Measurements from ENCODE around the gene ARL8A. TPM values are rescaled to one million over a fixed set of nuclear protein-coding genes. Genes with fewer than 3 reads are reported as not detected.
A peak's percentile ranks its signal among the peaks of the same experiment; 100 is the strongest.
"Not testable (repeated sequence)": the region's sequence is repeated elsewhere in the genome, so short reads cannot be mapped to it uniquely, and the experiment has no call there.

ARL8A gene
- total RNA-seq, 2 experiments from 2014 or later = 25.8 to 33.7 TPM

DNA sequence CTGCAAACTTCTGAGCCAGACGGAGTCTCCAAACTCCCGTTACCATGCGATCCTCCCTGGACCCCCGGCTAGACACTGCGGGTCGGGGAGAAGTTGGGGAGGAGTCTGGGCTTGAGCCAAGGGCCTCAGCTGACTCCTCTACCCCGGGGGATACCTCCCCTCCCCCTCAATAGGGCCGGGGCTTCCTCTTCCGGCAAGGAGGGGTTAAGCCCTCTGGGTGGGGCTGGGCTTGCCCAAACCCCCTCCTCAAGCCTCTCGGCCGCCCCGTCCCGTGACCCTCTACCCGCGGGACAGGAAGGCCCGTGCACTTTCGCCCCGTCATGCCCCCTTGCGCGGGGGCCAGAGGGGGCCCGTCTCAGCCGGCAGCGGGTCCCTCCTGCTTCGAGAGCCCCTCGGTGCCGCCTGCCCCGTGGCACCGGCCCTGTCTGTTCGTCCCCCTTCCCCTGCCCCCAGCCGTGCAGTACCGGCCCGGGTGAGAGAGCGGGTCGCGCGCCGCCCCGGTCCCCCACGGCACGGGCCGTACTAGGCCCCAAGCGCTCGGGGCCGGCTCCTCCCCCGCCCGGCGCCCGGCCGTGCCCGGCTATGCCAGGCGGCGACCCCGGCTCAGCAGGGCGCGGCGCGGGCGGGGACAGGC, 652 bp downstream of the ARL8A start:
- peak; percentile 45 for DNase-seq
- TF ChIP-seq, protein P1, sequence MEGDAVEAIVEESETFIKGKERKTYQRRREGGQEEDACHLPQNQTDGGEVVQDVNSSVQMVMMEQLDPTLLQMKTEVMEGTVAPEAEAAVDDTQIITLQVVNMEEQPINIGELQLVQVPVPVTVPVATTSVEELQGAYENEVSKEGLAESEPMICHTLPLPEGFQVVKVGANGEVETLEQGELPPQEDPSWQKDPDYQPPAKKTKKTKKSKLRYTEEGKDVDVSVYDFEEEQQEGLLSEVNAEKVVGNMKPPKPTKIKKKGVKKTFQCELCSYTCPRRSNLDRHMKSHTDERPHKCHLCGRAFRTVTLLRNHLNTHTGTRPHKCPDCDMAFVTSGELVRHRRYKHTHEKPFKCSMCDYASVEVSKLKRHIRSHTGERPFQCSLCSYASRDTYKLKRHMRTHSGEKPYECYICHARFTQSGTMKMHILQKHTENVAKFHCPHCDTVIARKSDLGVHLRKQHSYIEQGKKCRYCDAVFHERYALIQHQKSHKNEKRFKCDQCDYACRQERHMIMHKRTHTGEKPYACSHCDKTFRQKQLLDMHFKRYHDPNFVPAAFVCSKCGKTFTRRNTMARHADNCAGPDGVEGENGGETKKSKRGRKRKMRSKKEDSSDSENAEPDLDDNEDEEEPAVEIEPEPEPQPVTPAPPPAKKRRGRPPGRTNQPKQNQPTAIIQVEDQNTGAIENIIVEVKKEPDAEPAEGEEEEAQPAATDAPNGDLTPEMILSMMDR (IDR thresholded peaks at IDR 0.05) = no peak
- H3K4me3 Mint-ChIP-seq = peak overlapping the region; percentile 95
- H3K27ac Mint-ChIP-seq = peak overlapping the region; percentile 94
- no peaks in the 10 kb centered on the region for H3K9me3 Mint-ChIP-seq
- ATAC-seq = peak; percentile 43
- intact Hi-C loops (cut with micrococcal nuclease) = no loop called here
- peaks cover 34% of the 10 kb centered on the region for H3K4me1 Mint-ChIP-seq (ENCODE audit: low read depth)
- POLR2A ChIA-PET = interaction anchor here (0.6 to 7.7 kb wide), 4 partner anchors 16 to 675 kb away, joined by 3 to 124 read pairs (median 4); partner anchors contain the start of gene PTPN7
- peaks cover 19% of the 10 kb centered on the region for H3K36me3 Mint-ChIP-seq (ENCODE audit: low read depth)
- H3K27me3 Mint-ChIP-seq = no peaks in the 10 kb centered on the region
- CTCF ChIA-PET = interaction anchor here (1.7 to 5.4 kb wide), 5 partner anchors 9 to 144 kb away, joined by 4 to 38 read pairs (median 17); partner anchors contain the start of gene PTPN7

DNA sequence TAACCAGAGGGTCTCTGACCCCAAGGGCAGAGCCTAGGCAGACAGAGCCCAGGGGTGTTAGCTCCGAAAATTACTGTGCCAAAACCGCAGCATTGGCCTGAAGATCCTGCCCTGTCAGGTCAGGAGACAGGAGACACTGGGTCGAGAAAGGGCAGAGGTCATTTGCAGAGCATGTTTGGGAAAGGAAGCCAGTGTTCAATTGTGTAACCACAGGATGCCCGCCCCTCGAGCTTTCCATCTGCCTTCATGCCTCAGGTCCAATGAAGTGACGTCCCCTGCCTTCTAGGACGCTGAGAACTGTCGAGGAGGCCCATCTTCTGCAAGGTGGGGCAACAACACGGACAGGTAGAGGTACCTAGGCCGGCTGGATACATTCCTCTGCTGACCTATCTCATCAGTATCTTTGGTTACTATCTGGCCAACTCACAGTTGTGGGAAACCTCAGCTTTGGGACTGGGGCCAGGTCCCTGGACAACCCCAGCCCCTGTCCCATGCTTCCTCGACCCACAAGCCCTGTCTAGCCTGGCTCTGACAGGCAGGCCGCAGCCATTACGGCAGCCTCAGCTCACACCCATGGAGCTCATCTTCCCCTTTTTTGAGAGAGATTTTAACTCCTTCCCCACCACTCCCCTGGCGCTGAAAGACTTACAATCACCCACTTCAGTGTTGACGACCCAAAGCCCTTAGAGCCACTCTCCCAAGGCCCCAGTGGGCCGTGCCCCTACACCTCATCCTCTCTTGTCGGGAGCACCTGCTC, 1.3 kb downstream of the ARL8A start:
- ChIA-PET POLR2A (interaction anchor here (0.6 to 7.7 kb wide), 4 partner anchors 8 to 675 kb away, joined by 3 to 124 read pairs (median 4); partner anchors contain the start of gene PTPN7), CTCF (interaction anchor here (1.7 to 5.4 kb wide), 5 partner anchors 8 to 143 kb away, joined by 4 to 38 read pairs (median 17); partner anchors contain the start of gene PTPN7)
- intact Hi-C loops (cut with micrococcal nuclease) = no loop called here
- no peaks in the 10 kb centered on the region for H3K27me3 Mint-ChIP-seq
- peak overlapping the region; percentile 94 for H3K27ac Mint-ChIP-seq
- DNase-seq (peak; percentile 41), ATAC-seq (peak; percentile 31)
- H3K9me3 Mint-ChIP-seq = no peaks in the 10 kb centered on the region
- peaks cover 34% of the 10 kb centered on the region for H3K4me1 Mint-ChIP-seq (ENCODE audit: low read depth)
- peaks cover 17% of the 10 kb centered on the region for H3K36me3 Mint-ChIP-seq (ENCODE audit: low read depth)
- TF ChIP-seq, protein P1 (IDR thresholded peaks at IDR 0.05) = no peak
- H3K4me3 Mint-ChIP-seq = peak overlapping the region; percentile 95

DNA sequence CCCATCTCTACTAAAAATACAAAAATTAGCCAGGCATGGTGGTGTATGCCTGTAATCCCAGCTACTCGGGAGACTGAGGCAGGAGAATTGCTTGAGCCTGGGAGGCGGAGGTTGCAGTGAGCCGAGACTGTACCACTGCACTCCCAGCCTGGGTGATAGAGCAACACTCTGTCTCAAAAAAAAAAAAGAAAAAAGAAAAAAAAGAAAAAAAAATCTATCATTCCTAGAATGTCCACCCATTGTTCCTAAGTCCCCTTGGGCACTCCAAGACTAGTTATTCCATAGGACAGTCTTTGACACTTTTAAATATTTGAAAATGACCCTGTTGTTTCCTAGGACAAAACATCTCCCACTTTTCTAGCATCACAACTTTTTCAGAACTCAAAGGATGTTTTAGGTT, 3.1 kb downstream of the ARL8A start:
- H3K4me3 Mint-ChIP-seq; H3K27me3 Mint-ChIP-seq; H3K9me3 Mint-ChIP-seq; intact Hi-C loops (cut with micrococcal nuclease); ATAC-seq; DNase-seq; H3K27ac Mint-ChIP-seq: not testable (repeated sequence)
- Mint-ChIP-seq H3K4me1 (ENCODE audit: low read depth) (peaks cover 31% of the 10 kb centered on the region), H3K36me3 (ENCODE audit: low read depth) (peaks cover 11% of the 10 kb centered on the region)
- POLR2A ChIA-PET = interaction anchor here (7.7 kb wide), 1 partner anchor 18 kb away, joined by 124 read pairs; the partner anchor contains the start of gene PTPN7
- CTCF ChIA-PET = interaction anchor here (1.0 to 4.9 kb wide), 2 partner anchors 18 to 245 kb away, joined by 3 to 27 read pairs; partner anchors contain the start of gene PTPN7

DNA sequence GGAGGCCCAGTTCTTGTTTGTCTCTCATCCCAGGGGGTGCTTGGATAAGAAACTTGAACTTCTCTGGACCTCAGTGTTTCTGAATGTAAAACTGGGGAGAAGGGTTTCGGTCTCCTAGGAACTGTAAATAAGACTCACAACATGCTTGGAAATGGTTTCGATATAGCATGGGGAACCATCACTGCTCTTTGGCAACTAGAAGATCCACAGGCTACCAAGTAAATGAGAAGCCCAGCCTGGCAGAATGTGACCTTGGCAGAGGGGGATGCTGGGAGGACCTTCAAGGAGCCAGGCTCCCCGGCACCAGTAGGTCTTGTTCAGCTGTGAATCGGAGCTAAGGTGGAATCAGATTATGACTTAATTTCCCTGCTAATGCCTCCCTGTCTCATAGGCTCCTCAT, 3.7 kb downstream of the ARL8A start:
- POLR2A ChIA-PET = no interaction called here
- ATAC-seq (no peak), DNase-seq (no peak)
- intact Hi-C loops (cut with micrococcal nuclease) = no loop called here
- CTCF ChIA-PET = interaction anchor here (1.1 kb wide), 1 partner anchor 244 kb away, joined by 3 read pairs; no protein-coding TSS in a partner anchor
- Mint-ChIP-seq H3K9me3 (no peaks in the 10 kb centered on the region), H3K4me1 (ENCODE audit: low read depth) (peaks cover 31% of the 10 kb centered on the region), H3K27me3 (no peaks in the 10 kb centered on the region), H3K4me3 (no peak overlapping the region), H3K27ac (no peak overlapping the region), H3K36me3 (ENCODE audit: low read depth) (peaks cover 11% of the 10 kb centered on the region)
- TF ChIP-seq, protein P1 (IDR thresholded peaks at IDR 0.05) = no peak

DNA sequence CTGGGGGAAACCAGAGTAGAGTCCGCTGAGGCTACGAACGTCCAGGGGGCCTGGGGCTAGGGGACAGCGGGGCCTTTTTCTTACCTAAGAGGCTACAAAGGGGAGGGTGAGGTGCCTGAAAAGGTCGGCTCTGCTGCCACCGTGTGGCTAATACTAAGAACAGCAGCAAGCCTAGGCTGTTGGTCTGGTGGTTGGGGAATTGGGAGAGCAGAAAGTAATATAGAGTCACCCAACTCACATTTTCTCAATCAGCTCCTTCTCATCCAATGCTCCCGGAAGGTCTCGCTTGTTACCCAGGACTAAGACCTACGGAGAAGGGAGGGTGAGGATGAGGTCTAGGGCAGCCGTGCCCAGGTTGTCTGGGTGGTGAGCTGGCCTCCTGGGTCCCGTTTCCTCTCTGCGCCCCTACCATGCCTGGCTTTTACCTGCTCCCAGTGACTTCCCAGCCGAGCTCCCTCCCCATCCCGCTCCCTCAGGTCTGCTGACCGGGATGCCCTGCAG, 9.3 kb downstream of the ARL8A start:
- Mint-ChIP-seq H3K36me3 (ENCODE audit: low read depth) (peaks cover 14% of the 10 kb centered on the region), H3K4me3 (no peak overlapping the region), H3K27me3 (no peaks in the 10 kb centered on the region), H3K9me3 (no peaks in the 10 kb centered on the region), H3K27ac (no peak overlapping the region), H3K4me1 (ENCODE audit: low read depth) (no peaks in the 10 kb centered on the region)
- ChIA-PET POLR2A (interaction anchor here (1.6 kb wide), 1 partner anchor 11 kb away, joined by 5 read pairs; no protein-coding TSS in a partner anchor), CTCF (interaction anchor here (0.7 to 3.5 kb wide), 38 partner anchors 9 to 308 kb away, joined by 3 to 48 read pairs (median 4); partner anchors contain the start of genes ARL8A, ELF3, GPR37L1 and LGR6)
- TF ChIP-seq, protein P1 (IDR thresholded peaks at IDR 0.05) = peak; percentile 90
- peak; percentile 96 for ATAC-seq
- intact Hi-C loops (cut with micrococcal nuclease) = loop anchor here (5.0 kb wide), 1 partner anchor 128 kb away; no protein-coding TSS in a partner anchor
- peak; percentile 60 for DNase-seq

All from activated CD8-positive, alpha-beta T cell treated with anti-CD3 and anti-CD28 coated beads for 36 hours (primary cell).